Upper lobe of right lung (tissue), 1 donor: ENCODE results near the gene EXD3. TPM values are rescaled to one million over a fixed set of nuclear protein-coding genes. Genes with fewer than 3 reads are reported as not detected.

Experiments
- ATAC-seq: fragments of 200-7000 bp; cut with Tn5 transposase; one replicate; pipeline ENCODE4 v1.9.1; 2020; ENCODE audit warnings: mild to moderate bottlenecking, moderate library complexity
- DNase-seq: peaks from one replicate; pipeline ENCODE4 v3.0.0-alpha.2; 2020
- H3K27ac ChIP-seq: fragments of 200-600 bp; one replicate; pipeline ENCODE4 v1.8.0; 2022
- H3K27me3 ChIP-seq: fragments of 200-600 bp; one replicate; pipeline ENCODE4 v1.8.0; 2022; ENCODE audit warnings: mild to moderate bottlenecking
- H3K36me3 ChIP-seq: fragments of 200-600 bp; one replicate; pipeline ENCODE4 v1.8.0; 2022
- H3K4me1 ChIP-seq: fragments of 200-600 bp; one replicate; pipeline ENCODE4 v1.8.0; 2022
- H3K4me3 ChIP-seq: fragments of 200-600 bp; one replicate; pipeline ENCODE4 v1.8.0; 2022; ENCODE audit warnings: mild to moderate bottlenecking
- H3K9me3 ChIP-seq: fragments of 200-600 bp; one replicate; pipeline ENCODE4 v1.8.0; 2022
- intact Hi-C: fragments of 100-400 bp; cut with DNase I; formaldehyde crosslinking; loops from one replicate; pipeline ENCODE4 v1.11.0; 2022
- total RNA-seq: library from RNA; stranded (reverse); fragmentation: NEBNext Ultra II Directional; extraction: Animal tissue kit (Norgen Biotek cat#: 25700); gene quantifications from one replicate; pipeline ENCODE4 v1.2.1, GENCODE V29; 2021
- TF ChIP-seq, protein P1 (sequence below): fragments of 200-600 bp; IDR thresholded peaks from one replicate; pipeline ENCODE4 v1.8.0; 2022; ENCODE audit warnings: antibody characterized with exemption
- donor health status: DM: no; HTN: yes; CAD: no; lungs with severe emphysema.

Gene EXD3
- total RNA-seq, 1 donor from 2014 or later: 27.3 TPM

DNA sequence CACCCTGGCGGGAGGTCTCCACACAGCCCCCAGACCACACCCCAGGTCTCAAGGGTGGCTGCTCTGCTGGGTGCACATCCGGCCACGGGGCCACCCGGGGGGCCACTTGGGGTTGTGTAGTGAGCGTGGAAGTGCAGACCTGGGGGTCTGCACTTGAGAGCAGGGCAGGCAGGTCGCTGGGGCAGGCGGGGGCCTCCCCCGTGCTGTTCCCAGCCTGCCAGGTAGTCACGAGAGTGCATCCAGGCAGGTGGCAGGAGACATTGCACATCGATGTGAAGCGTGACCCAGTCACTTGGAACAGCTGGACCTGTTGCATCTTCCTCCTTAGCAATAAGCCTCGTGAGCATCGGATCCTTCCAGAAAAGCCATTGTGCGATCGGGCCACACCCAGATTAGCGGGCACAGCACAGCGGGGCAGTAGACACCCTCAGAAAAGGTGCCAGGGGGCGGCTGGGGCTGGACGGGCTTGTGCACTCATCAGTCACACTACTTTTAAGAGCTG, 23.0 kb upstream of the EXD3 start:
- Histone ChIP-seq H3K27ac (no peak overlapping the region), H3K4me3 (no peak overlapping the region), H3K27me3 (peaks cover 5% of the 10 kb centered on the region), H3K4me1 (peaks cover 7% of the 10 kb centered on the region), H3K36me3 (peaks cover 9% of the 10 kb centered on the region), H3K9me3 (no peaks in the 10 kb centered on the region)
- intact Hi-C loops: no loop called here
- DNase-seq (no peak), ATAC-seq (no peak)
- TF ChIP-seq, protein P1, sequence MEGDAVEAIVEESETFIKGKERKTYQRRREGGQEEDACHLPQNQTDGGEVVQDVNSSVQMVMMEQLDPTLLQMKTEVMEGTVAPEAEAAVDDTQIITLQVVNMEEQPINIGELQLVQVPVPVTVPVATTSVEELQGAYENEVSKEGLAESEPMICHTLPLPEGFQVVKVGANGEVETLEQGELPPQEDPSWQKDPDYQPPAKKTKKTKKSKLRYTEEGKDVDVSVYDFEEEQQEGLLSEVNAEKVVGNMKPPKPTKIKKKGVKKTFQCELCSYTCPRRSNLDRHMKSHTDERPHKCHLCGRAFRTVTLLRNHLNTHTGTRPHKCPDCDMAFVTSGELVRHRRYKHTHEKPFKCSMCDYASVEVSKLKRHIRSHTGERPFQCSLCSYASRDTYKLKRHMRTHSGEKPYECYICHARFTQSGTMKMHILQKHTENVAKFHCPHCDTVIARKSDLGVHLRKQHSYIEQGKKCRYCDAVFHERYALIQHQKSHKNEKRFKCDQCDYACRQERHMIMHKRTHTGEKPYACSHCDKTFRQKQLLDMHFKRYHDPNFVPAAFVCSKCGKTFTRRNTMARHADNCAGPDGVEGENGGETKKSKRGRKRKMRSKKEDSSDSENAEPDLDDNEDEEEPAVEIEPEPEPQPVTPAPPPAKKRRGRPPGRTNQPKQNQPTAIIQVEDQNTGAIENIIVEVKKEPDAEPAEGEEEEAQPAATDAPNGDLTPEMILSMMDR: no peak

DNA sequence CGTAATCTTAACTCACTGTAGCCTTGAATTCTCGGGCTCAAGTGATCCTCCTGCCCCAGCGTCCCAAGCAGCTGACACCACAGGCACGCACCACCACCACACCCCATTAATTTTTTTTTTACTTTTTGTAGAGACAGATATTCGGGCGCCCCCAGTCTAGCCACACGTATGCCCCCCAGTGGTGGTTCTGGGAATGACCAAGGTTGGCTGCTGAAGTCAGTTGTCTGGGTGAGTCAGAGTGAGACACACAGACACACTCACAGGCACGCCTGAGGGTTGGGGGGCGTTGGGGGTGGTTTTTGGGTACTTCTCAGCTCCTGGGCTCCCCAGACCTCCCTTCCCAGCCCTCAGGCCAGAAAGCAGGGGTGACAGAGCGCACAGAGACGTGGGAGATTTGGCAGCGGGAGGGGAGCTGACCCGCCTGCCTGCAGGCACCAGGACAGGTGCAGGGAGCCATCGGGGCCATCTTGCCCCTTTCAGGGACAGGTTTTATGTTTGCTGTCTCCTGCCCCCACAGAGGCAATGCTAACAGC, 22.4 kb upstream of the EXD3 start:
- peaks cover 9% of the 10 kb centered on the region for H3K36me3 ChIP-seq
- peaks cover 7% of the 10 kb centered on the region for H3K4me1 ChIP-seq
- H3K9me3 ChIP-seq: no peaks in the 10 kb centered on the region
- ATAC-seq (peak; percentile 87), DNase-seq (peak; percentile 86)
- peaks cover 5% of the 10 kb centered on the region for H3K27me3 ChIP-seq
- no peak overlapping the region for H3K4me3 ChIP-seq
- no peak overlapping the region for H3K27ac ChIP-seq
- intact Hi-C loops: no loop called here
- TF ChIP-seq, protein P1: peak; percentile 73

DNA sequence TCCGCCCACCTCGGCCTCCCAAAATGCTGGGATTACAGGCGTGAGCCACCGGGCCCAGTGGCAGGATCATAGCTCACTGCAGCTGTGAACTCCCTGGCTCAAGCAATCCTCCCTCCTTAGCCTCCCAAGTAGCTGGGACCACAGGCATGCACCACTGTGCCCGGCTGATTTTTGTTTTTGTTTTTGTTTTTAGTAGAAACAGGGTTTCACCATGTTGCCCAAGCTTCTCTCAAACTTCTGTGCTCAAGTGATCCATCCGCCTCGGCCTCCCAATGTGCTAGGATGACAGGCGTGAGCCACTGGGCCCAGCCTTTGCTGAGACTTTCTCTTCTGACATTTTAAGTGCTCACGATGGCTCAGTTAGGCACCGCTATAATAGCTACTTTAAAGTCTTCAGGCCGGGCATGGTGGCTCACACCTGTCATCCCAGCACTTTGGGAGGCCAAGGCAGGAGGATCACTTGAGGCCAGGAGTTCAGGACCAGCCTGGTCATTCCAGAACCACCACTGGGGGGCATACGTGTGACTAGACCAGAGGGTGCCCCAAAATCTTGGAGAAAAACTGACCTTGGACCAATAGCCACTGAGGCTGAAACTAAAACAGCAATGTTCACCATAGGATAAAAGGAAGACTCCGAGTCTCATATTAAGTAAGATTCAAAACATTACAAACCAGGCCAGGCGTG, 21.3 kb upstream of the EXD3 start:
- ATAC-seq (no peak), DNase-seq (no peak)
- peaks cover 4% of the 10 kb centered on the region for H3K36me3 ChIP-seq
- H3K4me3 ChIP-seq: no peak overlapping the region
- peaks cover 5% of the 10 kb centered on the region for H3K27me3 ChIP-seq
- TF ChIP-seq, protein P1: no peak
- peaks cover 7% of the 10 kb centered on the region for H3K4me1 ChIP-seq
- no peaks in the 10 kb centered on the region for H3K9me3 ChIP-seq
- H3K27ac ChIP-seq: no peak overlapping the region
- intact Hi-C loops: no loop called here

DNA sequence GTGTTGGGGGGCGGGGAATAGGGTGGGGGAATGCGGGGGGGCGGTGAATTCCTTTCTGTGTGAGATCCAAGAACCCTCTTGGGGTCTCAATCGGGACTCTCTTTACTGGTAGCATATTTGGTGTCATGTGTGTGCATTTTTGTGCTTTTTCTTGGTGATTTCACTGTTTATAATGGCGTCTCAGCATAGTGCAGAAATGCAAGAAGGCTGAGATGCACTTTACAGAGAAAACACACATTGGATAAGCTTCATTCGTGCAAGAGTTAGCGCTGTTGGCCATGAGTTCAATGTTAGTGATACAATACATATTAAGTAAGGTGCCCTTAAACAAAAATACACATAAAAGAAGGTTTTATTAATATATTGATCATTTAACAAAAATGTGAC, 19.0 kb upstream of the EXD3 start:
- no peak for DNase-seq
- Histone ChIP-seq H3K27me3 (peaks cover 5% of the 10 kb centered on the region), H3K4me1 (peaks cover 7% of the 10 kb centered on the region), H3K4me3 (no peak overlapping the region), H3K27ac (no peak overlapping the region), H3K9me3 (no peaks in the 10 kb centered on the region), H3K36me3 (no peaks in the 10 kb centered on the region)
- ATAC-seq: no peak
- intact Hi-C loops: no loop called here
- TF ChIP-seq, protein P1: no peak

DNA sequence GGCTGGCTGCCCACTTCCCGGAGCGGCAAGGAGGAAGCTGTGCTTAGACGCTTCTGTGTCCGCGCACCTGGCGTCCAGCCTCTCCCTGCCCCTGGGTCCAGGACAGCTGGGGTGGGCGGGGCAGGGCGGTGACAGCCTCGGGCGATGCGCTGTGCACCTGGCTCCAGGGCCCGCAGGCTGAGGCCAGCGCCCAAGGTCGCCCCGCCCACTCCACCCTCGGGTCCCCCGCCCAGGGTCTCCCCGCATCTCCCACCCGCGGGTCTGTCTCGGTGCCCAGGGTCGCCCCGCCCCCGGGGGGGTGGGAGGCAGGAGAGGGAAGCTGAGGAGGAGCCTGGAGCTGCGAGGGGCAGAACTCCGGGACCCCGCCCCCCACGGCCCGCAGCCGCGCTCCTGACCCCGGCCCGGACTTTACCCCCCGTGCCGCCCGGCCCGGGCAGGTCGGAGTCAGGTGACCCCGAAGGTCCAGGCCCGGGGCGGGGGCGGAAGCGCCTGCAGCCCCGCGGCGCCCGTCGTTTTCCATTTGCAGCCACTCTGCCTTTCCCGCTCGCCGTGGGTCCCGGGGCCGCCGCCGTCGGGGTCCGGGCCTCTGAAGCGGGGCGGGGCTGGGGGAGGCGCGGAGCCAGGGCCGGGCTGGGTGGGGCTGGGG, 18.4 kb upstream of the EXD3 start, which contains the start of gene ENTPD8:
TSS of gene ENTPD8 (minus strand) at position 69 of the 646 bp plus-strand sequence. CDS start 3,072 bp downstream, outside the sequence.
- DNase-seq (peak; percentile 83), ATAC-seq (peak; percentile 65)
- no peak within 1 kb of the TSS for H3K27ac ChIP-seq
- H3K4me3 ChIP-seq: peak within 1 kb of the TSS; percentile 41
- no peaks in the 10 kb centered on the region for H3K36me3 ChIP-seq
- H3K27me3 ChIP-seq: peaks cover 5% of the 10 kb centered on the region
- TF ChIP-seq, protein P1: no peak
- H3K9me3 ChIP-seq: no peaks in the 10 kb centered on the region
- intact Hi-C loops: no loop called here
- H3K4me1 ChIP-seq: peaks cover 7% of the 10 kb centered on the region
